HG03103 (cell line): ENCODE results near the gene JARID2.
"Not testable (repeated sequence)": the region's sequence is repeated elsewhere in the genome, so short reads cannot be mapped to it uniquely, and the experiment has no call there.

ENCODE experiments used
- ATAC-seq: cut with Tn5 transposase; IDR thresholded peaks from one replicate; pipeline ENCODE4 v1.9.1; 2021; ENCODE audit warnings: low read depth; ENCODE audit not compliant: unreplicated experiment

Gene JARID2

DNA sequence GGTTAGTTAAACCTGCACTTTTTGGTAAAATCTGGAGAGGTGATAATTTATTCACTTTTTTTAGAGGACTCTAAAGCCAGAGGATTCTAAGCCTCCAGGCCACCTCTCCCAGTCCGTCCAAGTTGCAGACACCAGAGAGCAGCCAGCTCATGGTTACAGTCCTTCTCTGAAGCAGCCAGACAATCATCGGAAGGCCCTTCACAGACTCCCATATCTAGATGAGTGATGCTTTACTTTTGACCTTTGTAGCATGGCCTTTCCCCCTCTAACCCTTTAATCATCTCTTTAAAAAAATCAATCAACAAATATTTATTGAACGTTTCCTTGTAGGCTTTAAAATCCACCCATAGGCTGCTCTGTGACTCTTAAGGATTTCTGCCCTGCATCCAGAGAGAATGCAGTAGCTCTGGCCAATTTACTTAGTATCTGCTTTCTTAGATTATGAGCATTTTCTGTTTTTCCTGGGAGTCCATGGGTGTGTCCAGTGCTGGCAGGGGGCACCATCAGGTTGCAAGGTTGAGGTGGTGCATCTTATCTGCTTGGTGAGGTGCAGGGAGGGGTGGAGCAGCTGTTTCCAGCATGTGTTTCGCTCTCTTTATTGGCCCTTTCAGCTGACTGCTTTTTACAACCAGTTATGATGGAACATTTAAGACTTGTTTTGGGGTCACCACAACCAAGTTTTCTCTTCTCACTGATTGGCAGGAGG is 58.6 kb downstream of the JARID2 start:
- ATAC-seq, result no peak

DNA sequence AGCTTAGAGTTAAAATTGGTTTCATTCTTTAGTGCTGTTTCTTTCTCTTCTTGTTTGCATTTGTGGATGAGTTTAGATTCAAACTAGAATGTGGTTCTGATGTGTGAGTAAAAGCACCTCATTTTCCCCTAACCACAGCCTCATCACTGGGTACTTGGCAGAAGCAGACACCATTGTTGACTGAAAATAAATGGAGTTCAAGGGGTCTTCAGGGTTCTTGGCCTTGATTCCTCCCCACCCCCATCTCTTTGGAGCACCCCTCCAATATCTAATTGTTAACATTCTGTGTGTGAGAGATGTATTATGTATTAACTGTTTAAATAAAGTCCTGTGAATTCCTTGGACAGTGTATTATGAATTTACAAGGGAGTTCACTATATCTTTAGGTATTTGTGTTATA is 59.6 kb downstream of the JARID2 start:
- ATAC-seq, result no peak

DNA sequence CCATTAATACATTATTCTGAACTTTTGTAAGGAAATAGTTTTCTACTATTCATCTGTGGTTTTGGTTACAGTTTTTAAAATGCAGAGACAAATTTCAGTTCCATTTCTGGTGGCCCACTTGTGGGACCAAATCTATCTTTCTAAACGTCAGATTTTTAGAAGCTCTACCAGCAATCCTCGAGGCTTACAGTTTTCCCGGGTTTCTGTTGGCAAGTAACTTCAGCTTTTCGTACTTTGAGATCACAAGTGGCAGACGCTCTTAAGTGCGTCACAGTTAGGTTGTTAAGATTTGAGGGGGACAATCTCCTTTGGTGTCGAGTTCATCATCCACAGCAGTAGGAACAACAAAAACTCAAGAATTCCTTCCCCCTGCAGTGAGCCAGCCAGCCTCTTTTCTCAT is 60.0 kb downstream of the JARID2 start:
- no peak for ATAC-seq

DNA sequence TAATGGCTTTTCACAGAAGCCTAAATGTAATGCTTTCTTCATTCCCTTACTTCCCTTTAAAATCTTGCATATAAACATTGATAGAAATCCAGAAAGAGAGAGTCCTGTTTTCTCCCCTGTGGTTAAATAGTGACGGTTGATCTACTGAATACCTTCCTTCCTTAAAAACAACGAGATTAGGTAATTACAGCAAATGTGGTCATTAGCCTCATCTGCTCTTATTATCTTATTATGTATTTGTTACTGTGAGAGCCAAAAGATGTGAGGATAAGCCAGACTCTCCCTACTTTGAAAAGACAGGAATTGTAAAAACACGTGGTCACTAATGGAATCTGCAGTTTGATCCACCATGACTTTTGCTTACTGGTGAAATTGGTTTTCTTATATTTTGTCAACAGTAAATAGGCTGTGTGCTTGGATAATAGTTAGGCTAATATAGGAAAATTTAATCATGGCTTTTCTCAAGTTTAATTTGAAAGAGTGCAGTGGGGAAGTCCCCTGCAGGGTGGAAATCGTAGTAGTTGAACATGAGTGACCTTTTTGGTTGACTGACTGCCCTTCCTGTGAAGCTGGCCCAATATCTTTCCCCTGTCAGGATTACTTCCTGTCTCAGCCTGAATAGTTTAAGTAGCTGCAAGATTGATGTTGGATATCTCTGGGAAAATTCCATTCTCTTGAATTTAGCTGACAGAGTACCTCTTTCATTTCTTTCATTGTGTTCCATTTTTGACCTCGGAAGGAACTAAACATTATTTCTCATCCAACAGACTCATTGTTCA is 62.8 kb downstream of the JARID2 start:
- ATAC-seq, result no peak

DNA sequence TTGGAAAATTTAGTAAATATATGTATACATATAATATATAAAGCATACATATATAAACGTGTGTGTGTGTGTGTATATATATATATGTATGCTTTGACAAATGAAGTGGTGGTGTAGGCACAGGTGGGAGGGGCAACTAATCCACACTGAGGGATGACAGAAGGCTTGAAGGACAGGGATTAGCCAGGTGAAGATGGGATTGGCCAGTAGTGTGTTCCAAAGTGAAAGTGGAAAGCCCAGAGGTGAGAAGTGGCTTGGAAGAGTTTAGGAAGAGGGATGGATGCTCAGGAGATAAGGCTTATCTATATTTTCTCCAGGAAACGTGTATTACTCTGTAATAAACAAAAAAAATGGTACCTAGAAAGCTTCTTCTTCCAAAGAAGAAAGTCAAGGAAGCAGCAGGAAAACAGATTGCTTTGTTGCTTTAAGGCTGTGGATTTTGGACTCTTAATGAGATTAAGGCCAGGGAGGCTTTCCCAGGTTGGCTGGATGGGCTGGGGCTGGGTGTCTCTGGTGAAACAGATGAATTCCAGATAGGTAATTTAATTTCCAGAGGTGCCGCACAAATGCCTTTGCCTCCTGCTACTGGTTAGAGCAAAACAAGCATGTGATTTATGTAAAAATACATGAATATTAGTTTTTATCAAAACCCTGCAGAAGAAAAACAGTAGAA is 63.9 kb downstream of the JARID2 start:
- no peak for ATAC-seq

DNA sequence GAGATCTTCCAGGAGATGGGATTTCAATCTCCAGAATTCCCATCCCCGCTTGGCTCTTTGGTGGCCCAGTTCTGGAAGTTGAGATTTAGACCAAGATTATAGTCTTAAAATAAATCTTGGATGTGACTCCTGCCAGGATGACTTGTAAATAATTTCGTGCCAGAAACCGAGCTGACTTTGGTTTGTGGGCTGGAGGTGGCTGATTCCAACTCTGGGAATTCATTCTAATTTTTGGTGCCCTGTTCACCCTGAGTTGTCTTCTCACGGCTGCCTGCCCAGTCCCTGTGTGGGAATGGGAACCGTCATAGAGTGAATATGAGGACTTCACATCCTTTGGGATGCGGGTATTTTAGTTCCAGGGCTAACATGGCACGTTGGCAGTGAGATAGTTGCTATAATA is 64.8 kb downstream of the JARID2 start:
- no peak for ATAC-seq

DNA sequence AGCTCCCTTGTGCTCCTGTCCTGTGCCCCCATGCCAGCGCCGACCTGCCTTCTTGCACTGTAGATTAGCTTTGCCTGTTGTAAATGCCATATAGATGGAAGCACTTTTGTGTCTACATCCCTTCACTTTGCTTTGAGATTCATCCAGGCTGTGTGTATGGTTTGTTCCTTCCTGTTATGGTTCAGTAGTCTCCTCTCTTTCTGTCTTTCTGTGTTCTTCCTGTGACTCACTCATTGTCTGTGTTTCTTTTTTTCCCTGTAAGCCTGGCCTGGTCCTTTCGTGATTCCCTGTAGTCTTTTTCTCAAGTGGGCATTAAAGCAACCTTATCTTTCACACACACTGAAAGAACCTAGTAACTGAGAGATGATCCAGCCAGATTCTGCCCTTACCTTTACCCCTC is 66.6 kb downstream of the JARID2 start:
- no peak for ATAC-seq

DNA sequence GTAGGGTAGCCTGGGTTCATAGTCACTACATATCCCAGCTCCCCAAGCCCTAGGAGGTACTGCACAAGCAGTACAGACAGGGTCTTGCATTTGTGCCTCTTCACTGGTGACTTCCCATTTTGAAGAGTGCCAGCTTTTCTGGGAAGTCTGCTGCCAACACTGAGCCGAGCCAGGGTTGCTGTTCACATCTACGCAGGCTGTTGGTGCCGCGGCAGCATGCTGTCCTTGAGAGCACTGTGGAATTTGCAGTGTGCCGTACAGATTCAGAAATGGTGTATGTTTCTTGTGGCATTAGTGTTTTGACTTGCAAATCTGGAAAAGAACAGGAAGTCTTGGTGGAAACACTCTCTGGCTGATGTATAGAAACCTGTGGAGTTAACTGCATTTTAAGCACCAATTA is 67.5 kb downstream of the JARID2 start:
- no peak for ATAC-seq

DNA sequence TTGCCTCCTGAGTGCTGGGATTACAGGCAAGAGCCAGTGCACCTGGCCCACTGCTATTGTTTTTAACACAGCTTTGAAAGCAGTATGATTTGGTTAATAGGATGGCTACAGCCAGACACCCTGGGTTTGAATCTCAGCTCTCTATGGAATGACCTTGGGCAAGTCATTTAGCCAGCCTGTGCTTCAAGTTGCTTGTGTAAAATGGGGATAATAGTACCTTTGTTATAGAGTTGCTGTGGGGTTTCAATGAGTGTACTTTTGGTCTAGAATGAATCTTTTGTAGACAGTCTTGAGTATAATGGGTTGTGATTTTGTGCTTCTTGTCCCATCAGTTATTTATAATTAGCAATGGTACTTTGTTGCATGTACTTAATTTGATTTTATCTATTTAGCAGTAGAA is 70.9 kb downstream of the JARID2 start:
- no peak for ATAC-seq

DNA sequence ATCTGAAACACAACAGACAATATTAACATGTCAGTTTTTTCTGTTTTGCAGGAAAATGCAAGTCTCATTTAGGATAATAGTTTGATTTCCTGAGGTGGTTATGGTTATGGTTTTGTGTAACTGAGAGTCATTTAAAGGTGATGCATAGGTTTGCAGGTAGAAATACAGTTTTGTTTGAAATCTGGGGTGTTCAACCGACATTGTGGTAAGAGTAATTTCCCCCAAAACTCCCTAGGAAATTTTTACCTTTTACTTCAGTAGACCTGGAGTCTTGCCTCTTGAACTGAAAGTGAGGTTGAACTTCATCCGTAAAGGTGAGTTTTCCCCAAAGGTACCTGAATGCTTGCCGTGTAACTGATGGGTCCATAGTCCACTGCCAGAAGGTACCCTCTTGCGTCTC is 71.4 kb downstream of the JARID2 start:
- no peak for ATAC-seq

DNA sequence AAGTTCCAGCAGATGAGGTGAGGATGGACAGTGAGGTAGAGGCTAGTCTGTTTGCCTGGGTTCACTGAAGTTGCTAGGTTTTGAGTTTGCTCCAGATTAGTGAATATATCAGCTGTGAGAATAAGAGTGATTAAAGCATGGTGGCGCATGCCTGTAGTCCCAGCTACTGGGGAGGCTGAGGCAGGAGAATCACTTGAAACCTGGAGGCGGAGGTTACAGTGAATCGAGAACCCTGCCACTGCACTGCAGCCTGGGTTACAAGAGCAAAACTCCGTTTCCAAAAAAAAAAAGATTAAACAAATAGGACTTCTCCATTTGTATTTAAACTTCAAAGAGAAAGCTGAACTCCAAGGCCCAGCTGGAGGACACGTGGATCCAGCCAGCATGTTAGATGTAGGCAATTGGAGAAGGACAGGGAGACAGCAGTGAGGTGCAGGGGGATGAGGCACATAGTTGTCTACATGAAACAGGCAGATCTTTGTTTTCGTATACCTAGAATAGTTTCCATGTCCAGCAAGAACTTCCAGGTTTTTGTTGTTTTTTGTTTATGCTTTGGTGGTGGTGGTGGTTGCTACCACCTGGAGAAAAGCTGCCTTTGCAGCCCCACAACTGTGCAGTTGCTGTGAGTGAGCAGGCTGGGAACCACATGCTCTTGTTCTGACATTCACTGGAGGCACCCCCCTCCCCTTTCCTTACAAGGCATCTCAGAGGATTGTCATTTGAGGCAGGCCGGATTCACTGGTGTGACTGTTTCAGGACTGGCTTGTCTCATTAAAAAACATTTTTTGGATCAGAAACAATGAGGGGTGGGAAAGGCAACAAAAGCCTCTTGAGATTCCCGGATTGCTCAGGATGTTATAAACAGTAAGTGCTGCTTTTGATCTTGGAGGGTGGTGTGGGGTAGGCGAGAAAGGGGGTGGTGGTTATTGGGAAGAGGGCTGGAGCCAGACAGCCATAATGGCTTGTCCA is 72.3 kb downstream of the JARID2 start:
- no peak for ATAC-seq

DNA sequence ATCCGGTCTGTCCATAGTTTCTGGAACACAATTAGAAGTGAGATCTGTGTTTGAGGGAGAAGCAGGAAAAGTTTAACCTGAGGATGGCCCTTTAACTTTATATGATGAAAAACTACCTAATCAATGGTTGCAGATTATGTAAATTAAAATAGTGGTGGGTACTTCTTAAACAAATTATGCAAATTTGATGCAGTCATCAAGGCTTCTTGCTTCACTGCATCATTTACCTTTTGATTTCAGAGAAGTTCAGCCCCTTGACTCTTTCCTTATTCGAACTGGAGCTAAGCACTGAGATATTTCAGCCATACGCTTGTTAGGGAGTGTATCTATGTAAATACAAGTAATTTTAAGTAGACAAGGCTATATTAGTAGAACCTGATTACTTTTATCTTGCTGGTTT is 73.8 kb downstream of the JARID2 start:
- ATAC-seq, result no peak

DNA sequence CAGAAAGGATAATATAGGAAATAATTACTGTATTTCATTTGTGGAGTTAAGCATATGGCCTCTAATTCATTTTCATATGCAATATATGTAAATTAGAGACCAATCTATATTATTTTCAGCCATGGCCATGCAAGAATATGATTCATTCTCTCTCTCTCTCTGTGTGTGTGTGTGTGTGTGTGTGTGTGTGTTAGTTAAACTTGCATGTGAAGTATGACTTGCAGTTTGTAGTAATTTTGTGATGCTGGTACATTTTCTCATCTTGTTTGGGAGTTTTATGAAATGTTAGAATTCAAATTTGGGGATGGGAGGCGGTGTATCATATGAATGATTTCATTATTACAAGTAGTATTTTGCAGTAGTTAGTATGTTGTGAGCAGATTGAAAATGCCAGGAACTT is 74.8 kb downstream of the JARID2 start:
- ATAC-seq, result no peak

DNA sequence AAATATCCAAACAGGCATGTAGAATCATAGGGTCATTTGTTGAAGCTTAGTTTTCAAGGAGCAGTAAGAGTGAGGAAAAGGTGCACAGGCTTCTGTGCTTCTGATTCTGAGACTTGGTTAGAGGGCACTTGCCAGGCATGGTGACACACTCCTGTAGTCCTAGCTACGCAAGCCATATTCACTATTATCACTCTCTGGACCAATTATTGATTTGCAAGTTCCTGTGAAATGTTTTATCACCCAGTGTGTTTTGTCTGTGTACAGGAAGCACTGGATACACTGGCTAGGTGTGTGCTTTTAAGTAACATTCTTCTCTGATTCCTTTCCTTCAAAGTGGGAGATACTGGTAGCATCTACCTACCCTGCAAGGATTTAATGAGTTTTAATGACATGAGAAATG is 76.3 kb downstream of the JARID2 start:
- ATAC-seq, result no peak

DNA sequence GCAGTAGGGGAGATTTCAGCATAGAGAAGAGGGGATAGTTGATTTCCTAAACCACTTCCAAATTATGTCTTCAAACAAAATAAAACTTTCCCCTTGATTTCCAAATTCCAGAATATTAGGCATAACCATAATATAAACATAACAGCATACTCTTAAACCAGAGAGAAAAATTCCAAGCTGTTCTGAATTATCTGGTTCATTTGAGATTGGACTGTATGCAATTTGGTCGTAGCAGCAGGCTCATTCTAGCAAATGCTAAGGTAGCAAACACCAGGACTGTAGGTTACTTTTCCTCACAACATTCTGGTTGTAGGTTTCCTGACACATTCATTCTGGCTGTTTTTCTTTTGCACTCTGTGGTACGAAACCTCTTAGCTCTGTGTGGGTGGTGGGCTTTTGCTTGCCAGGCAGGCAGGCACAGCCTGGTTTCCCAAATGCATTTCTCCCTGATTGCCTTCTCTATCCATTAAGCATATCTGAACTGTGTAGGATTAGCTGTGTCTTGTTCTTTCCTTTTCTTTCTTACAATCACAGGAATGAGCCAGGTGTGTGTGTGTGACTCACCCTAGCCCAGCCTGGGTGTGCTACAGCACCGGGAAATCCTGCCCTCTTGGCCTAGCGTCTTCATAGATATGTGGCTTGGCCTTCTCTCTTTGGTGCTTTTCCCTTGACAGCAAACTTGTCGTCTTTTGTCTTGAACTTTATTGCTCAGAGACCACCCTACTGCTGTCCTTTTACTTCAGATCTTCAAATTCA is 77.1 kb downstream of the JARID2 start:
- no peak for ATAC-seq

DNA sequence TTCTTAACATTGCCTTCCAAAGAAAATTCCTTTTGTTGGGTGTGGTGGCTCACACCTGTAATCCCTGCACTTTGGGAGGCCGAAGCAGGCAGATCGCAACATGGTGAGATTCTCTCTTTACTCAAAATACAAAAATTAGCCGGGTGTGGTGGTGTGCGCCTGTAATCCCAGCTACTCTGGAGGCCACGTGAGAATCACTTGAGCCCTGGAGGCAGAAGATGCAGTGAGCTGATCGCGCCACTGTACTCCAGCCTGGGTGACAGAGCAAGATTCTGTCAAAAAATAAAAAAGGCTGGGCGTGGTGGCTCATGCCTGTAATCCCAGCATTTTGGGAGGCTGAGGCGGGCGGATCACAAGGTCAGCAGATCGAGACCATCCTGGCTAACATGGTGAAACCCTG is 77.7 kb downstream of the JARID2 start:
- not testable (repeated sequence) for ATAC-seq

DNA sequence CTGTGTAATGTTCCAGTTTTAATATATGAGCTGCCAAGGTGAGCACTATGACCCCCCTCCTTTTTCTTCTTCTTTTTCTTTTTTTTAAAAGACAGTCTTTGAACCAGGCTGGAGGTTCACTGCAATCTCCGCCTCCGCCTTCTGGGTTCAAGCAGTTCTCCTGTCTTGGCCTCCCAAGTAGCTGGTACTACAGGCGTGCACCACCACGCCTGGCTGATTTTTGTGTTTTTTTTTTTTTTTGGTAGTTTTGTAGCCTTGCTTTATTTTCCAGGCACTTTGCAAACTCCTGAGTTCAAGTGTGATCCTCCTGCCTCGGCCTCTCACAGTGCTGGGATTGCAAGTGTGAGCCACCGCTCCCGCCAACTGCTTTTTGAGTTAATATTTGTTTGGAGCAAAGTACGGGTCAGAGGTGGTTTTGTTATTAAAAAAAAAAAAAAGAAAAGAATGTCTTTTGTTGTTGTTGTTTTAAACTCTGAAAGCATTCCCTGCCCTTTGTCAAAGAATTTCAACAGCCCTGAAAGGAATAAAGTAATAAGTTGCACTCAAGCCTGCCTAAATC is 78.6 kb downstream of the JARID2 start:
- ATAC-seq, result no peak

DNA sequence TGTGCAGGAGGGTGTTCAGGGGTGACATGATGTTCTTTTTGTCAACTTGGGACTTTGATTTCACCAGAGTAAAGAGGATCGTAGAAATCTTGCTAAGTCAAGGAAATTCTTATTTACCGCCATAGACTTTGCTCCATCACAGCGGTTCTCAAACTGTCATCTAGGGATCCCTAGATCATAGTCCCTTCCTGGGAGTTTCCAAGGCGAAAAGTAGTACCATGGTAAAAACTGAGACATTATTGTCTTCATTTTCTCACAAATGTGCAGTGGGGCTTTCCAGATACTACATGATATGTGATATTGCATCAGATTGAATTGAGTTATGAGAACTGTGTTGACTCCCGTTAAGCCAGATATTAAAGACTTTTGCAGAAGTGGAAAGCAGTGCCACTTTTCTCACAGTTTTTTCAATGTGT is 79.7 kb downstream of the JARID2 start:
- ATAC-seq, result no peak

DNA sequence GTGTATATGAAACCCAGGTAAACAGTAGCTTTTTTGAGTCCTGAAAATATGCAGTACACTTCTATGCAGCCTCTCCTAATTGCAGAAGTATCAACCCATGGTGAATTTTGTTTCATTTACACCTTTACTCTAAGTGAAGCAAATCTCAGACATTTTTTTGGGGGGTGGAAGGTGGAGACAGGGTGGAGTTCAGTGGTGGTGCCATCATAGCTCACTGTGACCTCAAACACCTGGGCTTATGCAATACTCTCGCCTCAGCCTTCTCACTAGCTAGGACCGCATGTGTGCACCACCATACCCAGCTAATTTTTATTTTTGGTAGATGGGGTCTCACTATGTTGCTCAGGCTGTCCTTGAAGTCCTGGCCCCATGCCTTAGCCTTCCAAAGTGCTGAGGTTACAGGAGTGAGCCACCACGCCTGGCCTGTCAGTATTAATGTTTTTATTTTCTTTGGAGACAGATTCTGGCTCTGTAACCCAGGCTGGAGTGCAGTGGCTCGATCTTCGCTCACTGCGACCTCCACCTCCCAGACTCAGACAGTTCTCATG is 80.3 kb downstream of the JARID2 start:
- ATAC-seq, result no peak
